ENCODE results near the gene ASGR2. TPM values are rescaled to one million over a fixed set of nuclear protein-coding genes. Genes with fewer than 3 reads are reported as not detected.
"Not testable (repeated sequence)": the region's sequence is repeated elsewhere in the genome, so short reads cannot be mapped to it uniquely, and the experiment has no call there.

Gene ASGR2, protein sequence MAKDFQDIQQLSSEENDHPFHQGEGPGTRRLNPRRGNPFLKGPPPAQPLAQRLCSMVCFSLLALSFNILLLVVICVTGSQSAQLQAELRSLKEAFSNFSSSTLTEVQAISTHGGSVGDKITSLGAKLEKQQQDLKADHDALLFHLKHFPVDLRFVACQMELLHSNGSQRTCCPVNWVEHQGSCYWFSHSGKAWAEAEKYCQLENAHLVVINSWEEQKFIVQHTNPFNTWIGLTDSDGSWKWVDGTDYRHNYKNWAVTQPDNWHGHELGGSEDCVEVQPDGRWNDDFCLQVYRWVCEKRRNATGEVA
- total RNA-seq (under 1 TPM in 5 of 7 donors, not detected in 2; 0.20 to 0.72 (median 0.60) TPM), polyA plus RNA-seq (under 1 TPM; 0.24 to 0.37 TPM)
- long read RNA-seq, donor 1, result 0 reads
- long read RNA-seq, donor 2, partial matches to known transcripts, result 0 of 1 reads
- long read RNA-seq, donor 2, other reads (novel, unspliced or antisense), result 0 of 1 reads
- long read RNA-seq, donor 3, partial matches to known transcripts, result 1 of 2 reads
- long read RNA-seq, donor 3, other reads (novel, unspliced or antisense), result 1 of 2 reads

DNA sequence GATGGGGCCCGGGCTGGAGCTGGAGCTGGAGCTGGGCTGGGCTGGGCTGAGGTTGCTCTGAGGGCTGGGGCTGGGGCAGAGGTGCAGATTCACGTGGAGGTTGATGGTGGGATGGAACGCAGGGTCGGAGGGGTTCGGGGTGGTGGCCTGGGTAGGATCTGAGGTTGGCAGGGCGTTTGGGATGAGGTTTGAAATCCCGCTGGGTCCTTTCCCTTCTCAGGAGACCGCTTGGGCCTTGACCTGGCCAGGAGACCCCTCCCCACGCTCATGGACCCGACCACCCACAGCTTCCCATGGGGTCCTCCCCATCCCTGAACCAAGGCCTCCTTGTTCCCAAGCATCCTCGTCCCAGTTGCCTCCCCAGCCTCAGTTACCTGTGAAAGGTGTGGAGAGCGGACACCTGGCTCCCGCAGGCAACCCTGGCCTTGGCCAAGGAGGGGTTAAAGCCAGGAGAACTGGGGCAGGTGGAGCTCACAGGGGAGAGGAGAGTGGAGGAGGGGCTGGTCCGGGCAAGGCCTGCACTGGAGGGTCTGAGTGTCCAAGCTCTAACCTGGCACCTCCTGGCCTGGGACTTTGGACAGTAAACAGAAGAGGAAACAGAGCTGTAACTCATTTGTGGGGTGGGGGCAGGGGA lies at the start of gene ASGR2:
Gene ASGR2 (minus strand): TSS at position 582 of the 634 bp plus-strand sequence. CDS start 582 bp downstream, outside the sequence.
- TF ChIP-seq CTCF (IDR thresholded peaks at IDR 0.05) (no peak), POLR2A (IDR thresholded peaks at IDR 0.05) (no peak), EP300 (IDR thresholded peaks at IDR 0.05) (no peak)

GRCh38 chr17:7159571-7159970 lies 44.9 kb upstream of the ASGR2 start:
- H3K4me1 ChIP-seq (ENCODE audit: insufficient read depth); H3K9me3 ChIP-seq; H3K27me3 ChIP-seq; H3K4me3 ChIP-seq; DNase-seq; intact Hi-C loops (cut with DNase I); H3K27ac ChIP-seq; H3K36me3 ChIP-seq: not testable (repeated sequence)
- WGBS, 3 donors, result 44 to 49% (median 45%) methylated on average over 10 of the region's 10 CpGs

More for the DNA sequence above, at the start of gene ASGR2:
- Histone ChIP-seq H3K4me3 (no peak within 1 kb of the TSS), H3K9me3 (no peaks in the 10 kb centered on the region), H3K27ac (no peak within 1 kb of the TSS), H3K27me3 (no peaks in the 10 kb centered on the region), H3K4me1 (ENCODE audit: insufficient read depth) (no peaks in the 10 kb centered on the region), H3K36me3 (no peaks in the 10 kb centered on the region)
- DNase-seq, result no peak
- 70 to 81% (median 77%) methylated on average over 14 of the region's 14 CpGs for WGBS, 3 donors
- intact Hi-C loops (cut with DNase I), result no loop called here

GRCh38 chr17:7158424-7158823 lies 43.8 kb upstream of the ASGR2 start:
- not testable (repeated sequence) for DNase-seq

DNA sequence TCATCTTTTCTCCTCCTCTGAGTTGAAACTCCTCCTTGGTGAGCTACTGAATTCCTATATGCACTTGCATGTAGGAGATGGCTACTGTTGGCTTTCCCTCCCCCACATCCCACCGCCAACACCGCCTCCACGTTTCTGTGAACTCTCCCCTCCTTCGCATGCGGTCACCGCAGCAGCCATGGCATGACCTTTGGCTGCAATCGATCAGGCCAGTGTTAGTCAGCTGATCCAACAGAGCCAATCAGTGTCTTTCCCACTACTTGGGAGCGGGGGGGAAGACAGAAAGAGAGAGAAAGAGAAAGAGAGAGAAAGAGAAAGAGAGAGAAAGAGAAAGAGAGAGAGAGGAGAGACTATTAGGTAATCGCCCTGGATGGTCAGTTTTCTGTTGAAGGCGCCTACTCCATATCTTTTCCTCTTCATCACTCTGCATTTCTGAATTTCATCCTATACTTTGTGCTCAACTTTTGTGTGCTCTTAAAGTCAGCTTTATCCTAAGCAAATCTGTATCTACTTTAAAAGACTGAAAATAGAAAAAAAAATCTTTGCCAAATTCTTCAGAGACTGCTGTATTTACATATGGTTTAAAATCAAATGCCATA lies 41.8 kb upstream of the ASGR2 start:
- Histone ChIP-seq H3K27ac (no peak overlapping the region), H3K9me3 (no peaks in the 10 kb centered on the region), H3K36me3 (no peaks in the 10 kb centered on the region), H3K4me3 (no peak overlapping the region), H3K27me3 (no peaks in the 10 kb centered on the region), H3K4me1 (ENCODE audit: insufficient read depth) (no peaks in the 10 kb centered on the region)
- WGBS, 3 donors, result 25 to 46% (median 29%) methylated on average over 10 of the region's 10 CpGs
- intact Hi-C loops (cut with DNase I), result no loop called here
- TF ChIP-seq CTCF (IDR thresholded peaks at IDR 0.05) (no peak), EP300 (IDR thresholded peaks at IDR 0.05) (no peak), POLR2A (IDR thresholded peaks at IDR 0.05) (no peak)
- DNase-seq, result no peak

More at GRCh38 chr17:7158424-7158823, 43.8 kb upstream of the ASGR2 start:
- H3K27me3 ChIP-seq; H3K9me3 ChIP-seq; H3K36me3 ChIP-seq; H3K27ac ChIP-seq; intact Hi-C loops (cut with DNase I); H3K4me1 ChIP-seq (ENCODE audit: insufficient read depth); H3K4me3 ChIP-seq: not testable (repeated sequence)
- 86 to 88% (median 88%) methylated on average over 10 of the region's 10 CpGs for WGBS, 3 donors

GRCh38 chr17:7147772-7148171 lies 33.1 kb upstream of the ASGR2 start:
- TF ChIP-seq CTCF (IDR thresholded peaks at IDR 0.05) (no peak), EP300 (IDR thresholded peaks at IDR 0.05) (no peak), POLR2A (IDR thresholded peaks at IDR 0.05) (no peak)
- Histone ChIP-seq H3K36me3 (no peaks in the 10 kb centered on the region), H3K27ac (no peak overlapping the region), H3K9me3 (no peaks in the 10 kb centered on the region), H3K4me3 (no peak overlapping the region), H3K27me3 (no peaks in the 10 kb centered on the region), H3K4me1 (ENCODE audit: insufficient read depth) (no peaks in the 10 kb centered on the region)
- no peak for DNase-seq
- WGBS, 3 donors, result 61 to 88% (median 86%) methylated on average over 3 of the region's 3 CpGs
- intact Hi-C loops (cut with DNase I), result loop anchor here in 1 of 4 donors (5.0 kb wide), 1 partner anchor 485 kb away; no protein-coding TSS in a partner anchor

Data from ovary (tissue), 10 donors.